B cell (primary cell): ENCODE data around the gene DAO.

Experiments
- EZH2 ChIP-seq: IDR thresholded peaks from 2 replicates; pipeline ENCODE4 v1.6.1; 2012; ENCODE audit warnings: borderline replicate concordance, low read depth, mild to moderate bottlenecking, moderate library complexity, low read length; ENCODE audit not compliant: insufficient read depth, poor library complexity, severe bottlenecking
- TF ChIP-seq, protein P1 (sequence below): fragments of 200-600 bp; IDR thresholded peaks from one replicate; pipeline ENCODE4 v1.8.0; 2022; ENCODE audit warnings: antibody characterized with exemption, mild to moderate bottlenecking

DNA sequence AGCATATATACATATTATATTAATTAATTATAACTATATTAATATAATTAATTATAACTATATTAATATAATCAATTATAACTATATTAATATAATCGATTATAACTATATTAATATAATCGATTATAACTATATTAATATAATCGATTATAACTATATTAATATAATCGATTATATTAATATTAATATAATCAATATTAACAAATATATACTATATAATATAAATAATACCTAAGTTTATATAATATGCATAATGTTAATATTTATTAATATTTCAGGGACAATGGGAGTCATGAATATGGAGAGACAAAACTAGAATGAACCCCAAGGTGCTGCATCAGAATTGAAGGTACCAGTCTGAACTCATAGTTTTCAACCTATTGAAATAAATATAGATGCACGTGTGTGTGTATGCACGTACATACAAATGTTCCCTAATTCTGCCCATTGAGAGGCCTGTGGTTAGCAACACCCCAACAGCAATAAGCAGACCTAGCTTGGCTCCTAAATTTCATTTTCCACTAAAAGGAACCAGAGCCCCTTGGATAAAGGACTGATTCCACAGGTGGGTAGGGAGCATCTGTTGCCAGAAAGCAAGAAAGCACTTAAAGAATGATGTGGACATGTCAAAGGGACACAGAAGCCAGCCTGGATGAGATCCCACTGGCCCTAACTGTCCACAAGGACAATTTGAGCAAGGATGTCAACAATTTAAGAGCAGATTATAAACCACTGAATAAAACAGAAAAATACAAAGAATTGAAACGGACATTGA lies 43.8 kb upstream of the DAO start:
- TF ChIP-seq, protein P1, sequence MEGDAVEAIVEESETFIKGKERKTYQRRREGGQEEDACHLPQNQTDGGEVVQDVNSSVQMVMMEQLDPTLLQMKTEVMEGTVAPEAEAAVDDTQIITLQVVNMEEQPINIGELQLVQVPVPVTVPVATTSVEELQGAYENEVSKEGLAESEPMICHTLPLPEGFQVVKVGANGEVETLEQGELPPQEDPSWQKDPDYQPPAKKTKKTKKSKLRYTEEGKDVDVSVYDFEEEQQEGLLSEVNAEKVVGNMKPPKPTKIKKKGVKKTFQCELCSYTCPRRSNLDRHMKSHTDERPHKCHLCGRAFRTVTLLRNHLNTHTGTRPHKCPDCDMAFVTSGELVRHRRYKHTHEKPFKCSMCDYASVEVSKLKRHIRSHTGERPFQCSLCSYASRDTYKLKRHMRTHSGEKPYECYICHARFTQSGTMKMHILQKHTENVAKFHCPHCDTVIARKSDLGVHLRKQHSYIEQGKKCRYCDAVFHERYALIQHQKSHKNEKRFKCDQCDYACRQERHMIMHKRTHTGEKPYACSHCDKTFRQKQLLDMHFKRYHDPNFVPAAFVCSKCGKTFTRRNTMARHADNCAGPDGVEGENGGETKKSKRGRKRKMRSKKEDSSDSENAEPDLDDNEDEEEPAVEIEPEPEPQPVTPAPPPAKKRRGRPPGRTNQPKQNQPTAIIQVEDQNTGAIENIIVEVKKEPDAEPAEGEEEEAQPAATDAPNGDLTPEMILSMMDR, result no peak
- no peak for TF ChIP-seq EZH2
